ENCODE measurements around the gene ITIH4. TPM values are rescaled to one million over a fixed set of nuclear protein-coding genes. Genes with fewer than 3 reads are reported as not detected.

ITIH4 gene
- total and polyA plus RNA-seq, 8 donors = 16.2 to 276 (median 77.4) TPM

DNA sequence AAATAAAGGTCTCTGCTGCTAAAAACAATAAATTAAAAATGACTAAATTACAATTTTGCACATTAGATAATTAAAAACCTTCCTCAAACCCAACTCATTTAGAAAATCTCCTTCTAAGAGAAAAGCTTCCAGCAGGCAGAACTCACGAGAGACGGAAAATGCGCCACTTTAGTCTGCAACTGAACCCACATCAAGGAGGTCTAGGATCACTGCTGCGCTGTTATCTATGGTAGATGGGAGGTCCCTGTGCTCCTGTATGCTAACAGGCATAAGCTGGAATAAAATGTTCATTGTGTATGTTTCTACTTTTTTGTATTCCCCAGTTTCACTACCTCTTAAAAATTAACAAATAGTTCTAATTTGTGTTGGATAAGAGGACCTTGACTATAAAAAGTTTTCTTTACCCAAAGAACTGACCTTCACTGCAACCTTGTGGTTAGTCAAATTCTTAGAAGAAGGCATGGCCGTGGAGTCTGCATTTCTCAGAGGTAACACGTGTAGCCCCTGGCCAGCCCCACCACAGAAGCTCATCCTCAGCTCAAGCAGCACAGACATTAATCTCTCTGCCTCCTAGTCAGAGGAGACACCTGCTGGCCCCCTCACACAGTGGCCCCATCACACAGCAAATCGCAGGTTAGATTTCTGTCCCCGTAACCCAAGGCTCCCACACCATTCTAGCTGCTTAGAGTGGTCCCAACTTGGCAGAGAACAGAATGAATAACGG, 44.6 kb upstream of the ITIH4 start:
- intact Hi-C loops (cut with DNase I) = no loop called here
- WGBS, 2 donors = 79 to 81% methylated on average over 9 of the region's 9 CpGs
- no peak for DNase-seq
- Histone ChIP-seq H3K4me3 (no peak overlapping the region), H3K36me3 (no peaks in the 10 kb centered on the region), H3K27me3 (no peaks in the 10 kb centered on the region), H3K4me1 (peaks cover 0 to 4% (median 0%) of the 10 kb centered on the region in 3 donors), H3K9me3 (no peaks in the 10 kb centered on the region), H3K27ac (no peak overlapping the region)
- ATAC-seq = no peak
- TF ChIP-seq, protein P1, sequence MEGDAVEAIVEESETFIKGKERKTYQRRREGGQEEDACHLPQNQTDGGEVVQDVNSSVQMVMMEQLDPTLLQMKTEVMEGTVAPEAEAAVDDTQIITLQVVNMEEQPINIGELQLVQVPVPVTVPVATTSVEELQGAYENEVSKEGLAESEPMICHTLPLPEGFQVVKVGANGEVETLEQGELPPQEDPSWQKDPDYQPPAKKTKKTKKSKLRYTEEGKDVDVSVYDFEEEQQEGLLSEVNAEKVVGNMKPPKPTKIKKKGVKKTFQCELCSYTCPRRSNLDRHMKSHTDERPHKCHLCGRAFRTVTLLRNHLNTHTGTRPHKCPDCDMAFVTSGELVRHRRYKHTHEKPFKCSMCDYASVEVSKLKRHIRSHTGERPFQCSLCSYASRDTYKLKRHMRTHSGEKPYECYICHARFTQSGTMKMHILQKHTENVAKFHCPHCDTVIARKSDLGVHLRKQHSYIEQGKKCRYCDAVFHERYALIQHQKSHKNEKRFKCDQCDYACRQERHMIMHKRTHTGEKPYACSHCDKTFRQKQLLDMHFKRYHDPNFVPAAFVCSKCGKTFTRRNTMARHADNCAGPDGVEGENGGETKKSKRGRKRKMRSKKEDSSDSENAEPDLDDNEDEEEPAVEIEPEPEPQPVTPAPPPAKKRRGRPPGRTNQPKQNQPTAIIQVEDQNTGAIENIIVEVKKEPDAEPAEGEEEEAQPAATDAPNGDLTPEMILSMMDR (IDR thresholded peaks at IDR 0.05) = no peak
- no peak for FAIRE-seq

DNA sequence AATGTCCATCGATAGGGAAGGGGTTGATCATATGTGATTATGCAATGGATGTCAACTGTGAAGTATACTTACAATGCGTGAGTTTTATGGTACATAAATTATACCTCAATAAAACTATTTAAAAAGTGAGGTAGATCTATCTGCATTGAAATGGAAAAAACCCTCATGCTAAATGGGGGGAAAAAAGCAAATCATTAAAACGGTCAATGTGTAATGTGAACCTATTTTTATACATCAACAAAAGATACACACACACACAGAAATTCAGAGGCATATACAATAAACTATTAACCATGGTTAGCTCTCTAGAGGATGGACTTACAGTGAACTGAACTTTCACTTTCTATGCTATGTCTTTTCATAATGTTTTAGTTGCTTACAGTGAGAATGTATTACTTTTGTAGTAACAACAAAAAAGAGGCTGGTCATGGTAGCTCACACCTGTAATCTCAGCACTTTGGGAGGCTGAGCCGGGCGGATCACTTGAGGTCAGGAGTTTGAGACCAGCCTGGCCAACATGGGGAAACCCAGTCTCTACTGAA, 43.8 kb upstream of the ITIH4 start:
- Histone ChIP-seq H3K4me3 (no peak overlapping the region), H3K9me3 (no peaks in the 10 kb centered on the region), H3K4me1 (peaks cover 0 to 4% (median 0%) of the 10 kb centered on the region in 3 donors), H3K27ac (no peak overlapping the region), H3K27me3 (no peaks in the 10 kb centered on the region), H3K36me3 (no peaks in the 10 kb centered on the region)
- ATAC-seq (no peak), FAIRE-seq (no peak), DNase-seq (no peak)
- WGBS, 2 donors = 77 to 83% methylated on average over 5 of the region's 5 CpGs
- intact Hi-C loops (cut with DNase I) = no loop called here
- TF ChIP-seq, protein P1 (IDR thresholded peaks at IDR 0.05) = no peak

DNA sequence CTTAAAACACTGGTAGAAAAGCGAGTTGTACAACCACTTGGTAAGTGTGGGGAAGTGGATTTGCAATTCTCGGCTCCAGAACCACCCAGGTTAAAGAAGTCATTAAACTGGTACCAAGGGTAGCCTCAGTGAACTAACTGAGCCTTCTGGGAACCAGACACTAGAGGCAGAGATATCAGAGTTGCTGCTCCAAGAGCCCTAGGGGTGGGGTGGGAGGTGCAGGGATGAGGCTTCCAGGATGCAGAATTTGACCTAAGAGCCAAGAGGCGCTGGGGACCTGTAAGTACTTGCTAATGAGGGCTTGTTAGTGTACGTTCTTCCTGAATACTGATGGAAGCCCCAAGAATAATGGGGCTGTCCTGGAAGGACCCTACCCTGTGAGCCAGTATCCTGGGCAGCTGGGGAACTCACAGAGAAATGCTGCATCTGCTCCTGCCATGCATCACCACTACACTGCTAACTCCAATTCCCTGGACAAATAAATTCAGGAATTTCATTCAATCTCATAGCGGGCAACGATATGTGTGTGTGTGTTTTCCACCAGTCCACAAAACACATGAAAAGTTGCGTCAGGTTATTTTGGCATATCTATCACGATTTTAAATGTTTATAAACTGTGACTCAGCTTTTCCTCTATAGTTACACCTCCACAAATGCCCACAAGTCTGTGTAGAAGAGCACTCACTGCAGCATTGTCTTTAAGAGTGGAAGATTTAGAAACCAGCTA, 43.1 kb upstream of the ITIH4 start:
- ATAC-seq = peak; percentile 28 to 61 (median 50)
- DNase-seq = no peak

DNA sequence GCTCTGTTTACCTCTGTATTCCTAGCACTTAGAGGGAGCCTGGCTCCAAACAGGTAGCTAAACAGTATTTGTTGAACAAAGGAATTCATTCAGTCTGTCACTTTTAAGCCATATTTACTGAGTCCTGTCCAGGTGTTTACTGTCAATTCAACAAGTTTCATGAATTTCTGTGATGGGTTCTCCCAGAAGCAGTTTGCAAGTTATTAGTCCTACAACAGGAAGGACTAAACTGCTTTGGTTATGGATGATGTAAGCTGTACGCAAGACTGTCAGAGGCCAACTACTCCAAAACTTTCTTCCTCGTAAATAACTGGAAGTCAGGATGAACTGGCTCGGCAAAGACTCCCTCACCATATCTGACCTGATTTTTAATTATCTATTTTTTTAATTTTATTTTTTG, 41.8 kb upstream of the ITIH4 start:
- intact Hi-C loops (cut with DNase I) = no loop called here
- FAIRE-seq = no peak
- H3K27me3 ChIP-seq = no peaks in the 10 kb centered on the region
- no peak for DNase-seq
- TF ChIP-seq, protein P1 (IDR thresholded peaks at IDR 0.05) = no peak
- H3K36me3 ChIP-seq = no peaks in the 10 kb centered on the region
- H3K4me1 ChIP-seq = peaks cover 0 to 4% (median 0%) of the 10 kb centered on the region in 3 donors
- 89 to 97% methylated on average over 3 of the region's 3 CpGs for WGBS, 2 donors
- no peaks in the 10 kb centered on the region for H3K9me3 ChIP-seq
- no peak overlapping the region for H3K27ac ChIP-seq
- H3K4me3 ChIP-seq = no peak overlapping the region
- ATAC-seq = no peak

More for the DNA sequence above, 43.1 kb upstream of the ITIH4 start:
- Histone ChIP-seq H3K27ac (no peak overlapping the region), H3K9me3 (no peaks in the 10 kb centered on the region), H3K4me3 (no peak overlapping the region), H3K27me3 (no peaks in the 10 kb centered on the region), H3K4me1 (peaks cover 0 to 4% (median 0%) of the 10 kb centered on the region in 3 donors), H3K36me3 (no peaks in the 10 kb centered on the region)
- 65 to 69% methylated on average over 8 of the region's 8 CpGs for WGBS, 2 donors
- TF ChIP-seq, protein P1 (IDR thresholded peaks at IDR 0.05) = no peak
- no peak for FAIRE-seq
- intact Hi-C loops (cut with DNase I) = no loop called here
